Jurkat, Clone E6-1 (cell line): Measurements from ENCODE around the gene FCRL5.

Experiments used
- DNase-seq: peaks from one replicate; pipeline ENCODE4 v3.0.0-alpha.2; 2011; ENCODE audit warnings: low read depth, low spot score
- H3K4me3 ChIP-seq: 2 replicates; pipeline ENCODE4 v1.5.1; 2011; ENCODE audit warnings: mild to moderate bottlenecking, low read length, control low read depth, moderate library complexity

Gene FCRL5

GRCh38 chr1:157466011-157466410, 86.3 kb downstream of the FCRL5 start:
- no peak for DNase-seq
- H3K4me3 ChIP-seq = no peak overlapping the region
